ENCODE measurements around the gene FANCG. TPM values are rescaled to one million over a fixed set of nuclear protein-coding genes. Genes with fewer than 3 reads are reported as not detected.
A peak's percentile ranks its signal among the peaks of the same experiment; 100 is the strongest.

FANCG gene
- 22.6 and 25.5 TPM in 2 replicates for total RNA-seq (2014; rRNA removed; shearing (Covaris generic))
- 112 and 123 TPM in 2 replicates for polyA plus RNA-seq (2014; cell fraction: nucleus; rRNA removed)

GRCh38 chr9:35079426-35080341, at the start of gene FANCG:
FANCG (minus strand) TSS chr9:35079942; CDS start chr9:35079524, 418 bp downstream.
- DNase-seq (ENCODE audit: extremely low read depth, low read depth): peak; percentile 82

- peak; percentile 85 for DNase-seq (ENCODE audit: extremely low read depth, low read depth)
Observed at GRCh38 chr9:35116898-35117551, 37.3 kb upstream of the FANCG start.

- no peak for DNase-seq (ENCODE audit: extremely low read depth, low read depth)
Observed at GRCh38 chr9:35116539-35116897, 36.8 kb upstream of the FANCG start.

- DNase-seq (ENCODE audit: extremely low read depth, low read depth): peak; percentile 87
Observed at GRCh38 chr9:35115680-35116538, 36.2 kb upstream of the FANCG start, which contains the start of gene ATOSB. ATOSB (minus strand) TSS chr9:35115862; CDS start chr9:35108274, 7,588 bp downstream.

GRCh38 chr9:35114840-35115628, 35.3 kb upstream of the FANCG start:
- no peak for DNase-seq (ENCODE audit: extremely low read depth, low read depth)

- peak; percentile 81 for DNase-seq (ENCODE audit: extremely low read depth, low read depth)
Observed at GRCh38 chr9:35114113-35114839, 34.5 kb upstream of the FANCG start.

GRCh38 chr9:35112257-35113020, 32.7 kb upstream of the FANCG start:
- no peak for DNase-seq (ENCODE audit: extremely low read depth, low read depth)

GRCh38 chr9:35111001-35111933, 31.5 kb upstream of the FANCG start:
- DNase-seq (ENCODE audit: extremely low read depth, low read depth): peak; percentile 96

GRCh38 chr9:35110327-35110761, 30.6 kb upstream of the FANCG start:
- no peak for DNase-seq (ENCODE audit: extremely low read depth, low read depth)

- no peak for DNase-seq (ENCODE audit: extremely low read depth, low read depth)
Observed at GRCh38 chr9:35108946-35109575, 29.3 kb upstream of the FANCG start.

- DNase-seq (ENCODE audit: extremely low read depth, low read depth): no peak
Observed at GRCh38 chr9:35108461-35108860, 28.7 kb upstream of the FANCG start.

- DNase-seq (ENCODE audit: extremely low read depth, low read depth): no peak
Observed at GRCh38 chr9:35107297-35108290, 27.9 kb upstream of the FANCG start.

GRCh38 chr9:35106343-35106730, 26.6 kb upstream of the FANCG start:
- no peak for DNase-seq (ENCODE audit: extremely low read depth, low read depth)

- no peak for DNase-seq (ENCODE audit: extremely low read depth, low read depth)
Observed at GRCh38 chr9:35105571-35106342, 26.0 kb upstream of the FANCG start.

GRCh38 chr9:35105126-35105525, 25.4 kb upstream of the FANCG start:
- DNase-seq (ENCODE audit: extremely low read depth, low read depth): no peak
